ENCODE data around the gene CDH10.

The CDH10 gene

GRCh38 chr5:24595329-24595728 lies 49.4 kb downstream of the CDH10 start:
- no peak for DNase-seq

GRCh38 chr5:24591426-24591825 lies 53.4 kb downstream of the CDH10 start:
- no peak for DNase-seq

- no peak for DNase-seq
Measured at GRCh38 chr5:24589566-24589965, 55.2 kb downstream of the CDH10 start.

- no peak for DNase-seq
Measured at GRCh38 chr5:24585751-24586150, 59.0 kb downstream of the CDH10 start.

GRCh38 chr5:24571302-24571701 lies 73.5 kb downstream of the CDH10 start:
- no peak for DNase-seq

GRCh38 chr5:24566933-24567332 lies 77.8 kb downstream of the CDH10 start:
- DNase-seq: no peak

GRCh38 chr5:24555229-24555628 lies 89.5 kb downstream of the CDH10 start:
- no peak for DNase-seq

GRCh38 chr5:24547132-24547531 lies 97.6 kb downstream of the CDH10 start:
- DNase-seq: no peak

GRCh38 chr5:24539613-24540012 lies 105.2 kb downstream of the CDH10 start:
- no peak for DNase-seq

- no peak for DNase-seq
Measured at GRCh38 chr5:24538346-24538745, 106.4 kb downstream of the CDH10 start.

- DNase-seq: no peak
Measured at GRCh38 chr5:24535646-24536045, 109.1 kb downstream of the CDH10 start.

- DNase-seq: no peak
Measured at GRCh38 chr5:24530906-24531305, 113.9 kb downstream of the CDH10 start.

- no peak for DNase-seq
Measured at GRCh38 chr5:24525414-24525813, 119.4 kb downstream of the CDH10 start.

- DNase-seq: no peak
Measured at GRCh38 chr5:24512423-24512822, 132.4 kb downstream of the CDH10 start.

- DNase-seq: no peak
Measured at GRCh38 chr5:24510523-24510988, 134.2 kb downstream of the CDH10 start.

GRCh38 chr5:24509943-24510342 lies 134.8 kb downstream of the CDH10 start:
- DNase-seq: no peak

- DNase-seq: no peak
Measured at GRCh38 chr5:24505258-24505657, 139.5 kb downstream of the CDH10 start.

- DNase-seq: no peak
Measured at GRCh38 chr5:24497591-24498157, 147.1 kb downstream of the CDH10 start.

- no peak for DNase-seq
Measured at GRCh38 chr5:24497145-24497544, 147.6 kb downstream of the CDH10 start.

- DNase-seq: no peak
Measured at GRCh38 chr5:24496268-24496667, 148.5 kb downstream of the CDH10 start.

- no peak for DNase-seq
Measured at GRCh38 chr5:24492229-24492628, 152.5 kb downstream of the CDH10 start.

GRCh38 chr5:24491490-24491889 lies 153.3 kb downstream of the CDH10 start:
- no peak for DNase-seq

GRCh38 chr5:24487368-24488229 lies 157.2 kb downstream of the CDH10 start:
- DNase-seq: no peak

GRCh38 chr5:24480952-24481351 lies 163.8 kb downstream of the CDH10 start:
- no peak for DNase-seq
